ENCODE data around the gene TSFM. TPM values are rescaled to one million over a fixed set of nuclear protein-coding genes. Genes with fewer than 3 reads are reported as not detected.

Gene TSFM
- total RNA-seq, 1 donor from 2014 or later, result 62.5 TPM

DNA sequence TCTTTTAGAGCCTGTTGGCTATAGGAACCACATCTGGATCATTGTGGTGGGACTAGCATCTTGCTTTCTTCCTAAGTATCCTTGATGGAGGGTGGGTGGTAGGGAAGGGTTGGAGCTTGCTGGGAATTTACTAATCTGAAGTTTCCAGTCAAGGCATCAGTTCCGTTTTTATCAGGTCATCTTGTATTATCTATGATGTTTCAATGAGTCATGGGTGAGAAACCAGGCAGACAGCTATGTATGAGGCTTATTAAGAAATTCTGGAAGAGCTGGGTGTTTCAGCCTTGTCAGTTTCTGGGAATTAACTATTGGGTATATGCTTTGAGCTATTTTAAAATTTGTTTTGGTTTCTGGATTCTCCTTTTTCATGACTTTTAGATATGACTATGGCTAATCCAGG, 11.3 kb downstream of the TSFM start:
- Mint-ChIP-seq H3K36me3 (ENCODE audit: low read depth) (peaks cover 54% of the 10 kb centered on the region), H3K4me3 (no peak overlapping the region), H3K4me1 (peaks cover 5% of the 10 kb centered on the region), H3K9me3 (no peaks in the 10 kb centered on the region), H3K27ac (no peak overlapping the region), H3K27me3 (no peaks in the 10 kb centered on the region)
- no peak for DNase-seq
- intact Hi-C loops (cut with micrococcal nuclease), result no loop called here

DNA sequence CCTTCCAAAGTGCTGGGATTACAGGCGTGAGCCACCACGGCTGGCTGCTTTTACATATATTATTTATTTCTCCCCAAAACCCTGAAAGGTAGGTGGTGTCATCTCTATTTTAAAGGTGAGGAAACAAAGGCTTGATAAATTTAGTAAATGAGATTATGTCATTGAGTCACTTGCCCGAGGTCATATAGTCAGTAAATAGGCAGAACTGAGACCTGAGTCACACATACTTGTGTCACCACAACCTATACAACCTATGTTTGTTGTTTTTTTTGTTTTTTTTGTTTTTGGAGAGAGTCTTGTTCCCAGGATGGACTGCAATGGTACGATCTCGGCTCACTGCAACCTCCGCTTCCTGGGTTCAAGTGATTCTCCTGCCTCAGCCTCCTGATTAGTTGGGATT, 12.8 kb downstream of the TSFM start:
- H3K27me3 Mint-ChIP-seq, result no peaks in the 10 kb centered on the region
- no peak overlapping the region for H3K27ac Mint-ChIP-seq
- no peak overlapping the region for H3K4me3 Mint-ChIP-seq
- no peaks in the 10 kb centered on the region for H3K9me3 Mint-ChIP-seq
- H3K4me1 Mint-ChIP-seq, result peaks cover 5% of the 10 kb centered on the region
- peaks cover 50% of the 10 kb centered on the region for H3K36me3 Mint-ChIP-seq (ENCODE audit: low read depth)
- intact Hi-C loops (cut with micrococcal nuclease), result no loop called here
- no peak for DNase-seq

DNA sequence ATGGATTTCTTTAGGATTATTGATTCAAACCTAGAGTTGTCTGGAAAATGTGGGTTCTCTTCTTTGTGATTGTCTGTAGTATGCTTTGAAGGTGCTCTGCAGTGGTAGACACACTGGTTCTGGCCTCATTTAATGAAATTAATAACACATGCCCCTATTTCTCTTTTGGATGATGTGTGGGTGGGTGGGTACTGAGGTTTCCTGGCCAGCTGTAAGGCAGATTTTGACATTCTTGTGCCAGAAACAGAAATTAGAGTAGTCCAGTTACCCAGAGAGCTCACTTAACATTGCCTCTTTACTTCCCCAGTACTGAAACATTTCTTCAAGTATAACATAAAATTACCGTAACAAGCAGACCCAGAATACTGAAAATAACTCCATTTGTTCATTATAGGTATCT, 14.4 kb downstream of the TSFM start:
- no peak overlapping the region for H3K4me3 Mint-ChIP-seq
- H3K4me1 Mint-ChIP-seq, result peaks cover 5% of the 10 kb centered on the region
- intact Hi-C loops (cut with micrococcal nuclease), result no loop called here
- no peaks in the 10 kb centered on the region for H3K9me3 Mint-ChIP-seq
- H3K36me3 Mint-ChIP-seq (ENCODE audit: low read depth), result peaks cover 48% of the 10 kb centered on the region
- H3K27me3 Mint-ChIP-seq, result no peaks in the 10 kb centered on the region
- H3K27ac Mint-ChIP-seq, result no peak overlapping the region
- no peak for DNase-seq

DNA sequence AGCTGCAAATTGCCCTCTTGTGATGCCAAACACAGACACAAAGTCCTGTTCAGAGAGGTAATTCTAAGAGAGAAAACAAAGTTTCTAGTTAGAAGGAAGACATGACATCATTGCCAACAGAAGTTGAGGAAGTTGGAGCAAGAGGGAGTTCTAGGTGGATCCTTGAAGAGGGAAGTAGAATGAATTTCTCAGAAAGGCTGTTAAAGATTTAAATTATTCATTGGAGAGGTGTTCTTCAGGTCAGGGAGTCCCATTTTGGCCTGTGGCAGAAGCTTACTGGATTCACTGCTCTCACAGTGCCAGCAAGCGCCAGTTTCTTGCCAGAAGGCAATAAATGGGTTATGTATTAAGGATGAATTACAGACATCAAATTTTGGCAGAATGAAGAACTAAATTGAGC, 15.3 kb downstream of the TSFM start:
- Mint-ChIP-seq H3K27me3 (no peaks in the 10 kb centered on the region), H3K4me3 (no peak overlapping the region), H3K9me3 (no peaks in the 10 kb centered on the region), H3K36me3 (ENCODE audit: low read depth) (peaks cover 45% of the 10 kb centered on the region), H3K27ac (no peak overlapping the region), H3K4me1 (peaks cover 6% of the 10 kb centered on the region)
- intact Hi-C loops (cut with micrococcal nuclease), result no loop called here
- no peak for DNase-seq

DNA sequence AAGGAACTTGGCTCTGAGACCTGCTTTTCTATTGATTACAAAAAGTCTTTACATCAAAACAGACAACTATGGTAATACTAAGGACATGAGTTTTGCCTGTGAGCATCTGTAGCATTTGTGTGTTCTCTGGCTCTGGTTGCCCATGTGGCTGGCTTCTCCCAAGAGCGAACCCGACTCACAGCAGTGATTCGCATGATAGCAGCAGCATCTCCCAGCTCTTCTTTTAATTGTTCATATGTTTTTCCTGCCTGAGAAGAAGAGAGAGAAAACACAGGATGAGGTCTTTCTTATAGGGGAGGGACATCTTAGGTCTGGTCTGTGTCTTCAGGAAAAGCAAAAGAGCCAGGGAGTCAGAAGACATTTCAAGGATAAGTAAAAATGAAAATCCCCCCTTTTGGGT, 18.4 kb downstream of the TSFM start:
- H3K4me1 Mint-ChIP-seq, result peaks cover 2% of the 10 kb centered on the region
- H3K27me3 Mint-ChIP-seq, result no peaks in the 10 kb centered on the region
- no peak for DNase-seq
- peak overlapping the region; percentile 29 for H3K27ac Mint-ChIP-seq
- no peak overlapping the region for H3K4me3 Mint-ChIP-seq
- H3K36me3 Mint-ChIP-seq (ENCODE audit: low read depth), result peaks cover 32% of the 10 kb centered on the region
- H3K9me3 Mint-ChIP-seq, result no peaks in the 10 kb centered on the region
- intact Hi-C loops (cut with micrococcal nuclease), result no loop called here

DNA sequence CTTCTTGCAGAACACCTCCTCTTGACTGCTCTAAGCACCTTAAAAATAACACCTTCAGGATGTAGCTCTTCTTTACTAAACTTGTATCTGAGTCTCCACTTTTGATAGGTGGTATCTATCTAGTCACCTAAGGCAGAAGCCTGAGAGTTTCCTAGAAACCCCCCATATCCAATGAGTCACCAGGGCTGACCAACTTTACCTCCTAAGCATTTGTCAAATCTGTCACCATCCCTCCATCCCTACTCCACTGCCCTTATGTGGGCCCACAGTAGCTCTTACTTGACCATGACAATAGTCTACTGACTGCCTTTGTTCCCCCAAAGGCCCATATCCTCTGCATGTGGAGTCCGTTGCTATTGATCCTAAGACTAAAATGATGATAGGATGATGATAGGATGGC, 20.0 kb downstream of the TSFM start:
- H3K4me3 Mint-ChIP-seq, result no peak overlapping the region
- intact Hi-C loops (cut with micrococcal nuclease), result loop anchor here (1.0 kb wide), 1 partner anchor 103 kb away; no protein-coding TSS in a partner anchor
- H3K9me3 Mint-ChIP-seq, result no peaks in the 10 kb centered on the region
- no peak overlapping the region for H3K27ac Mint-ChIP-seq
- no peaks in the 10 kb centered on the region for H3K27me3 Mint-ChIP-seq
- H3K4me1 Mint-ChIP-seq, result peaks cover 2% of the 10 kb centered on the region
- no peak for DNase-seq
- H3K36me3 Mint-ChIP-seq (ENCODE audit: low read depth), result peaks cover 22% of the 10 kb centered on the region

DNA sequence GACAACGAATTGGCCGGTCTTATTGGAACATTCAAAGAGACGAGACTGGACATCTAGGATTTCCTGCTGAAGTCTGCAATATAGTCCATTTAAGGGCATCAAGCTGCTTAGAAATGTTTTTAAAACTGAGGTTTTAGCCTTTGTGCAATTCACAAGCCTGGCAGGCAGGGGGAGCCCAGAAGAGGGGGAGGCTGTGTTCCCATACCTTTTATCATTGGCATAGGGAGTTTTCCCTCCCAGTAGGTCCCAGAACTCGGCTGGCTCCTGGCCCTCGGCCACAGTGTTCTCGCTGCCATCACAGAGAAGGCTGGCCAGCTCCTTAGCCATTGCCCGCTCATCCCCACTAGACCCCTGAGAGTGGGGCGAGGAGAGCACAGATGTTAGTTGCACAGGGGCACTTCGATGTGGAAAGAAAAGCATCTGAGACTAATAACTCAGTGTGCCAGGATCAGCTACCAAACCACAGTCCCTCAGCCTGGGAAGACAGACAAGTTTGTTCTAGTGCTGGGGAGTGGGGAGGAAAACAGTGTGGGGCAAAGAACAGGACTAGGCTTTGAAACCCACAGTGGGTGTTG, 20.8 kb downstream of the TSFM start:
- Mint-ChIP-seq H3K27me3 (no peaks in the 10 kb centered on the region), H3K4me3 (no peak overlapping the region), H3K9me3 (no peaks in the 10 kb centered on the region), H3K27ac (no peak overlapping the region), H3K36me3 (ENCODE audit: low read depth) (peaks cover 22% of the 10 kb centered on the region), H3K4me1 (peaks cover 2% of the 10 kb centered on the region)
- intact Hi-C loops (cut with micrococcal nuclease), result loop anchor here (1.0 kb wide), 1 partner anchor 102 kb away; no protein-coding TSS in a partner anchor
- peak; percentile 79 for DNase-seq

DNA sequence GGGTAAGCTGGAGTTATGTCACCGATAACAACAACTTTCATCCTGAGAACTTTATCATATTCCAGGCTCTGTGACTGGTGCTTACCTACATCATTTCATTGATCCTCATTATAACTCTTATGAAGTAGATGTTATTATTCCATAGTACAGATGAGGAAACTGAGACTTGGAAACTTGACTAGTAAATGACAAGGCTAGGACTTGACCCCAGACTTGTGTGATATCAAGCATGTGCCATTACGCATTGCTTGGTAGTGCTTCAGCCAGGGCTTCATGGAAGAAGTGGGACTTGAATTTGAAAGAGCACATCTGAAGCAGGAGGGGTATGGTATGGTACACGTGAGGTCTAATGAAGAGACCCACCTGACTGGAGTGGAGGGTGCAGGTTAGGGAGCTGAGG, 24.1 kb downstream of the TSFM start:
- intact Hi-C loops (cut with micrococcal nuclease), result no loop called here
- H3K36me3 Mint-ChIP-seq (ENCODE audit: low read depth), result peaks cover 11% of the 10 kb centered on the region
- DNase-seq, result no peak
- H3K4me1 Mint-ChIP-seq, result peaks cover 2% of the 10 kb centered on the region
- no peaks in the 10 kb centered on the region for H3K9me3 Mint-ChIP-seq
- no peak overlapping the region for H3K4me3 Mint-ChIP-seq
- H3K27ac Mint-ChIP-seq, result no peak overlapping the region
- H3K27me3 Mint-ChIP-seq, result no peaks in the 10 kb centered on the region

DNA sequence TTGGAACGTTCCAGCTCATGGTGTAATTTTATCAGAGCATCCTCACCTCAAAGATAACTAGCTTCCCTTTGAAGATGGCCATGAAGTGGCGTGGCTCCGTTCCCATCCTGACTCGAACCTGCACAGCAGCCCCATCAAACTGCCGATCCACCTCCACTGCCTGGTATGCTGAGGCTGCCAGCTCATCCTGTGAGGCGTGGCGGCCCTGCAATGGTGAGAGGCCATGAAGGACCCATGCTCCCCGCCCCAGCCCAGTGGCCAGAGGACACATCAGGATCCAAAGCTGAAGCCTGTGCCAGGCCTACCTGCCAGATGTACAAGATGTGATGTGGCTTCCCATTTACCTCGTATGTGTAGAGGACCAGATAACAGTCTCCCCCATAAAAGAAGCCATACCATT, 24.7 kb downstream of the TSFM start:
- Mint-ChIP-seq H3K4me1 (peaks cover 4% of the 10 kb centered on the region), H3K4me3 (no peak overlapping the region), H3K36me3 (ENCODE audit: low read depth) (peaks cover 11% of the 10 kb centered on the region), H3K27ac (no peak overlapping the region), H3K27me3 (no peaks in the 10 kb centered on the region), H3K9me3 (no peaks in the 10 kb centered on the region)
- DNase-seq, result no peak
- intact Hi-C loops (cut with micrococcal nuclease), result no loop called here

DNA sequence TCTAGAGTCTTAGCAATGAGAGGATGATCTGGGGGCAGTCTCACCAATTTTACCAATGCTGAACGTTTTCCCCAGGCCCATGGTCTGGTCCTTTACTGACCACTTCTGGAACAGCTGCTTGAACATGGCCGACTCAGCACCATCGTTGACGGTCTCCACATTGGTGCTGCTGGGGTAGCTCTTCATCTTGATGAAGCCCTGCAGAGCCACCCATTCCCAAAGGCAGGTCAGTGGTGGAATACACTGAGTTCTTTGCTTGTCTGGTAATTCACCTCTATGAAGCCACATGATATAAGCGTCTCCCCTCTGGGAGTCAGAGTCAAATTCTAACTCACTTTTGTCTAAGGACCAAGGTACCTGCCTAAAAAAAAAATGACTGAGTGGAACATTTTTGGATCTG, 25.8 kb downstream of the TSFM start:
- peaks cover 7% of the 10 kb centered on the region for H3K36me3 Mint-ChIP-seq (ENCODE audit: low read depth)
- H3K4me1 Mint-ChIP-seq, result peaks cover 2% of the 10 kb centered on the region
- no peaks in the 10 kb centered on the region for H3K9me3 Mint-ChIP-seq
- no peaks in the 10 kb centered on the region for H3K27me3 Mint-ChIP-seq
- intact Hi-C loops (cut with micrococcal nuclease), result no loop called here
- no peak for DNase-seq
- H3K27ac Mint-ChIP-seq, result no peak overlapping the region
- H3K4me3 Mint-ChIP-seq, result no peak overlapping the region

DNA sequence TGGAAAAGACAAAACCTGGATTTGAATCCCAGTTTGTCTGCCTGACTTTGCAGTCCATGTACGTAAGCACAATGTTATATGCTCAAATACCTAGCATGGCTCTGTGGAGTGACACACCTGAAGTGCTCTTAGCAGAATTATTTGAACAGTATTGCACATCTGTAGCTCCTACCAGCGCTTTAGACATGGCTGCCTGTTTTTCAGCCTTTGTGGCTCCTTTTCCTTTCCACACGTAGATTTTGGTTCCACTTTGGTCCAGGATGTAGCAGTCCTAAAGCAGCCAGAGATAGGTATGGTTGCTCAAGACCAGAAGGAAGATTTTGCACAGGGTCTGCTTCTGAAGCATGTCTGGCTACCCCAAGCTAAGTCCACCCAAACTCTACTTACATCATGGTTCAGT, 26.8 kb downstream of the TSFM start:
- Mint-ChIP-seq H3K36me3 (ENCODE audit: low read depth) (peaks cover 3% of the 10 kb centered on the region), H3K27me3 (no peaks in the 10 kb centered on the region), H3K9me3 (no peaks in the 10 kb centered on the region), H3K27ac (no peak overlapping the region), H3K4me1 (peaks cover 2% of the 10 kb centered on the region), H3K4me3 (no peak overlapping the region)
- DNase-seq, result no peak
- intact Hi-C loops (cut with micrococcal nuclease), result no loop called here

DNA sequence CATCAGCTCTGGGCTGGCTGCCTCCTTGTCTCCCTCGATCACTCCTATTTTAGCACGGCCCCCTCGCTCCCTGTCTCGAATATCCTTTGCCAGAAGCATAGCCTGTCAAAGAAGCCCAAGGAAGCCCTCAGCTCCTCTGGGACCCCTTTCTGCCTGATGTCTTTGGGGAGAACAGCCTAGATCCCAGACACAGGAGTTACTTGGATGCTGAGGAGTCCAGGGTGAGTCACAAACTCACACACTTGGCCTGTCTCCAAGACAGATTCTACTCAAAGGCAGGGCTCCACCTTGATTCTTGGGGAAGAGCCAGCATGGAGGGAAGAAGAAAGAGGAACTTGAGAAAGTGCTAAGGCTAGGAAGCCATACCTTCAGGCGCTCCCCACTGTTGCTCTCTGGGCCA, 27.9 kb downstream of the TSFM start:
- H3K4me1 Mint-ChIP-seq, result peaks cover 2% of the 10 kb centered on the region
- no peaks in the 10 kb centered on the region for H3K9me3 Mint-ChIP-seq
- intact Hi-C loops (cut with micrococcal nuclease), result no loop called here
- H3K27ac Mint-ChIP-seq, result no peak overlapping the region
- no peak overlapping the region for H3K4me3 Mint-ChIP-seq
- no peak for DNase-seq
- no peaks in the 10 kb centered on the region for H3K27me3 Mint-ChIP-seq
- H3K36me3 Mint-ChIP-seq (ENCODE audit: low read depth), result peaks cover 3% of the 10 kb centered on the region

DNA sequence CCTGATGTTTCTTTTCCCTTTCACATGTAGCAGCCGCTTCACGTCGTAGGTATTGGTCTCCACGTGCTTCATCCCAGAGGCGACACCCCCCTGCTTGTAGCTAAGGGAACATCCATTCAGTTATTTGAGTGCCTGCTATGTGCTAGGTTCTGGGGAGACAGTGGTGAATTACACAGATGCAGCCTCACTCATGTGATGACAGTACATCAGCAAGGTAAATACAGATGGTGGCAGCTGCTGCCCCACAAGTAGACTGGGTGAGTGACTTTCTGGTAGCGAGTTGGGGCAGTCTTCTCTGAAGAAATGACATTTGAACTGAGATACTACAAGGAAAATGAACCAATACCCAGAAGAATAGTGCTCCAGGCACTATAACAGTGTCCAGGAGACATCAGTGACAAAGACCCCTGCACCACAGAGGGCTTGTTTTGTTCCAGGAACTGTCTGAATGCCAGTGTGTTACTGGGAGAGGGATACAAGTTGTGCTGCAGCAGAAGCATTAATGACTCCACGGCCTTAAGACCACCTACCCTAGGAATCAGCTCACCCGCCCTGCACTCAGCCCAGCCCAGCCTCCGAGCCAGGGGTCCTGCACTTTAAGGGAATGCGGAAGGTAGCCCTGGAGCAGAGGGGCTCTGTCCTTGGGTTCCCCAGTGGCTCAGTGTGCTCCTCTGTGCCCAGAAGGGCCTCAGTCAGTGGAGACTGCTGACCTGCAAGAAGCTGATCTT, 28.6 kb downstream of the TSFM start:
- Mint-ChIP-seq H3K36me3 (ENCODE audit: low read depth) (peaks cover 2% of the 10 kb centered on the region), H3K4me1 (peaks cover 2% of the 10 kb centered on the region), H3K27ac (no peak overlapping the region), H3K9me3 (no peaks in the 10 kb centered on the region), H3K27me3 (no peaks in the 10 kb centered on the region), H3K4me3 (no peak overlapping the region)
- DNase-seq, result no peak
- intact Hi-C loops (cut with micrococcal nuclease), result no loop called here

DNA sequence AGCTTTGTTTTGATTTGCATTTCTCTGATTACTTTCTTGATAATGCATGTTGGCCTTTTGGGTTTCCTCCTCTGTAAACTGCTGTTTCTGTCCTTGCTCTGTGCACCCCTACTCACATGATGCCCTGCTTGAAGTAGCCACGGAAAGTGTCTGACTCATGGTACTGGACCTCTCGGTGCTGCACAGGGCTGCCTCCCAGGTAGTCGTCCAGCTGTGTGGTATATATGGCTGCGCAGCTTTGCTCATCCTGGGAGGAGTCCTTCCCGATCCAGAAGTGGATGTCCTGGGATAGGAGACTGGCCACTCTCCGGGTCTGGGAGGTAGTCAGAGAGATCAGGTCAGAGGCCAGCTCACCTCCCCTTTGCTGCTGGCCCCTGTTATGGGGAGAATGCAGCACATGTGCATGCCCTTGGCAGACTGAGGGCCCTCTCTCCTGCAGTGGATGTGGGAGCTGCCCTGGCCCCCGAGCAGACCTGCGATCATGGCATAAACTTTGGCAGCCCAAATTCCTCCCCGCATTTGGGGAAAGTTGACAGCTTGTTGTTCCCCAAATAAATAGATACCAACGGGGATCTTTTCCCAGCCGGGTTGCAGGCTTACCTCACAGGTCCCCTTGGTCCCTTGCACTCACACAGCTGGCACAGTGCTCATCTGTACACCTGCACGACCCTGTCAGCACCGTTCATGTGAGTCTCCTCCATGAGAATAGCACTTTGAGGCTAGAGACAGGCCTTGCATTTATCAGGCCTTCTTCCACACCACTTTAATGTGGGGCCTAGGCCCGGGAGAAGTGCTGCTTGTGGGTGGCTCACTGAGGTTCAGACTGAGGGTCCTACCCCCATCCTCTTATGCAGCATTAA, 30.8 kb downstream of the TSFM start:
- Mint-ChIP-seq H3K4me1 (peaks cover 2% of the 10 kb centered on the region), H3K4me3 (no peak overlapping the region), H3K9me3 (no peaks in the 10 kb centered on the region), H3K36me3 (ENCODE audit: low read depth) (peaks cover 2% of the 10 kb centered on the region), H3K27ac (no peak overlapping the region), H3K27me3 (no peaks in the 10 kb centered on the region)
- no peak for DNase-seq
- intact Hi-C loops (cut with micrococcal nuclease), result no loop called here
